Prostate gland (tissue), 2 donors: ENCODE measurements around the gene PIEZO2.

Experiments
- CTCF ChIP-seq, 4 experiments: fragments of 200-600 bp in 2 of 4; fragments of 450-650 bp in 2 of 4; sonication (generic) in 2 of 4; IDR thresholded peaks; 1 replicate in 3 of 4; 2 replicates in 1 of 4; pipeline ENCODE4 v1.5.1; 2016 to 2019; ENCODE audit warnings: antibody characterized with exemption in 4 of 4, mild to moderate bottlenecking in 2 of 4, moderate library complexity in 2 of 4
- POLR2A ChIP-seq: fragments of 450-650 bp; IDR thresholded peaks from one replicate; pipeline ENCODE4 v1.6.1; 2016; ENCODE audit warnings: antibody characterized with exemption, mild to moderate bottlenecking

GRCh38 chr18:10785798-10786197, 363.6 kb downstream of the PIEZO2 start:
- TF ChIP-seq CTCF (IDR thresholded peaks at IDR 0.05) (no peak), POLR2A (no peak)
